Central memory CD4-positive, alpha-beta T cell (primary cell): ENCODE measurements around the gene FBXW2.

Source experiments
- DNase-seq: peaks from one replicate; pipeline ENCODE4 v3.0.0; 2022

FBXW2 gene

GRCh38 chr9:120740132-120740531 is 53.1 kb downstream of the FBXW2 start:
- DNase-seq, result no peak

GRCh38 chr9:120737416-120738165 is 55.6 kb downstream of the FBXW2 start:
- DNase-seq, result no peak

GRCh38 chr9:120736881-120737280 is 56.3 kb downstream of the FBXW2 start:
- no peak for DNase-seq

- no peak for DNase-seq
These were observed 57.6 kb downstream of the FBXW2 start for GRCh38 chr9:120735415-120736126.

GRCh38 chr9:120734607-120735410 is 58.4 kb downstream of the FBXW2 start:
- DNase-seq, result no peak

- no peak for DNase-seq
These were observed 60.0 kb downstream of the FBXW2 start for GRCh38 chr9:120733190-120733589.

- DNase-seq, result no peak
These were observed 62.3 kb downstream of the FBXW2 start for GRCh38 chr9:120730654-120731514.

GRCh38 chr9:120729791-120730241 is 63.4 kb downstream of the FBXW2 start:
- DNase-seq, result no peak

- no peak for DNase-seq
These were observed 66.7 kb downstream of the FBXW2 start for GRCh38 chr9:120726484-120726883.

GRCh38 chr9:120725907-120726306 is 67.3 kb downstream of the FBXW2 start:
- DNase-seq, result no peak

- DNase-seq, result no peak
These were observed 68.3 kb downstream of the FBXW2 start for GRCh38 chr9:120724757-120725400.

GRCh38 chr9:120723565-120723964 is 69.7 kb downstream of the FBXW2 start:
- no peak for DNase-seq

GRCh38 chr9:120720404-120720803 is 72.8 kb downstream of the FBXW2 start:
- DNase-seq, result no peak

- DNase-seq, result no peak
These were observed 74.9 kb downstream of the FBXW2 start for GRCh38 chr9:120718316-120718715.

- DNase-seq, result no peak
These were observed 76.0 kb downstream of the FBXW2 start for GRCh38 chr9:120717176-120717575.

GRCh38 chr9:120716483-120716882 is 76.7 kb downstream of the FBXW2 start:
- DNase-seq, result no peak

GRCh38 chr9:120715389-120715924 is 77.8 kb downstream of the FBXW2 start:
- DNase-seq, result no peak

GRCh38 chr9:120714846-120715388 is 78.3 kb downstream of the FBXW2 start:
- no peak for DNase-seq

- peak; percentile 94 for DNase-seq
These were observed 78.9 kb downstream of the FBXW2 start, which contains the start of gene MEGF9 for GRCh38 chr9:120714088-120714845. TSS of gene MEGF9 (minus strand) at chr9:120714470. CDS start at chr9:120714358, 112 bp downstream.
